Astrocyte (in vitro differentiated cells and primary cell): ENCODE measurements around the gene TYK2.
"Not testable (repeated sequence)": the region's sequence is repeated elsewhere in the genome, so short reads cannot be mapped to it uniquely, and the experiment has no call there.

ENCODE experiments used
- EZH2 ChIP-seq: IDR thresholded peaks from 2 replicates; pipeline ENCODE4 v1.6.1; 2012; ENCODE audit warnings: mild to moderate bottlenecking, low read length, inconsistent platforms; ENCODE audit not compliant: insufficient read depth
- TF ChIP-seq, protein P1 (sequence below): IDR thresholded peaks from 2 replicates; pipeline ENCODE4 v1.5.1; 2011; ENCODE audit warnings: low read depth, mild to moderate bottlenecking, inconsistent platforms, low read length, moderate library complexity; ENCODE audit not compliant: insufficient read depth

DNA sequence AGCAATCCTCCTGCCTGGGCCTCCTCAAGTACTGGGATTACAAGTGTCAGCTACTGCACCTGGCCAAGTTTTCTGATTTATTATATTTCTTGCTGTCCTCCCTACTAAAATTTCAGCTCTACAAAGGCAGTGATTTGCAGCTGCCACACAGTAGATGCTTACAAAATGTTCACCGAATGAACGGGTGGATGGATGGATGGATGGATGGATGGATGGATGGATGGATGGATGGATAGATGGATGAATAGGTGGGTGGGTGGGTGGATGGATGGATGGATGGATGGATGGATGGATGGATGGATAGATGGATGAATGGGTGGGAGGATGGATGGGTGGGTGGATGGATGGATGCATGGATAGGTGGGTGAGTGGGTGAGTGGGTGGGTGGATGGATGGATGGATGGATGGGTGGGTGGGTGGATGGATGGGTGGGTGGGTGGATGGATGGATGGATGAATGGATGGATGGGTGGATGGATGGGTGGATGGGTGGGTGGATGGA, 3.2 kb downstream of the TYK2 start:
- TF ChIP-seq, protein P1, sequence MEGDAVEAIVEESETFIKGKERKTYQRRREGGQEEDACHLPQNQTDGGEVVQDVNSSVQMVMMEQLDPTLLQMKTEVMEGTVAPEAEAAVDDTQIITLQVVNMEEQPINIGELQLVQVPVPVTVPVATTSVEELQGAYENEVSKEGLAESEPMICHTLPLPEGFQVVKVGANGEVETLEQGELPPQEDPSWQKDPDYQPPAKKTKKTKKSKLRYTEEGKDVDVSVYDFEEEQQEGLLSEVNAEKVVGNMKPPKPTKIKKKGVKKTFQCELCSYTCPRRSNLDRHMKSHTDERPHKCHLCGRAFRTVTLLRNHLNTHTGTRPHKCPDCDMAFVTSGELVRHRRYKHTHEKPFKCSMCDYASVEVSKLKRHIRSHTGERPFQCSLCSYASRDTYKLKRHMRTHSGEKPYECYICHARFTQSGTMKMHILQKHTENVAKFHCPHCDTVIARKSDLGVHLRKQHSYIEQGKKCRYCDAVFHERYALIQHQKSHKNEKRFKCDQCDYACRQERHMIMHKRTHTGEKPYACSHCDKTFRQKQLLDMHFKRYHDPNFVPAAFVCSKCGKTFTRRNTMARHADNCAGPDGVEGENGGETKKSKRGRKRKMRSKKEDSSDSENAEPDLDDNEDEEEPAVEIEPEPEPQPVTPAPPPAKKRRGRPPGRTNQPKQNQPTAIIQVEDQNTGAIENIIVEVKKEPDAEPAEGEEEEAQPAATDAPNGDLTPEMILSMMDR, result not testable (repeated sequence)
- TF ChIP-seq EZH2, result not testable (repeated sequence)
